AG04449 (cell line): ENCODE data around the gene PCDHB3.

Source experiments
- CTCF ChIA-PET: fragments of 350-600 bp; formaldehyde crosslinking; extraction: SDS; loops from one replicate; lab custom pipeline; 2021; ENCODE audit warnings: antibody characterized with exemption; lab: Yijun Ruan, JAX
- POLR2A ChIA-PET: fragments of 400-600, 350-600 bp; formaldehyde crosslinking; extraction: SDS; loops from one replicate; lab custom pipeline; 2020; ENCODE audit warnings: antibody characterized with exemption, inconsistent platforms; lab: Yijun Ruan, JAX
- DNase-seq: peaks from one replicate; pipeline ENCODE4 v3.0.0-alpha.2; 2010; ENCODE audit warnings: low read depth, low spot score
- H3K4me3 ChIP-seq: 2 replicates; pipeline ENCODE4 v1.5.1; 2011; ENCODE audit warnings: low read depth, mild to moderate bottlenecking, control low read depth, low read length
- TF ChIP-seq, protein P1 (sequence below): IDR thresholded peaks from one replicate; pipeline ENCODE4 v1.5.1; 2011; ENCODE audit warnings: mild to moderate bottlenecking, moderate library complexity, low read length, control low read depth, inconsistent platforms; ENCODE audit not compliant: insufficient read depth; ENCODE audit errors: missing control alignments

Gene PCDHB3

GRCh38 chr5:141100243-141100805 lies at the start of gene PCDHB3:
PCDHB3 (plus strand) TSS chr5:141100473; CDS start chr5:141100650, 177 bp downstream.
- ChIA-PET CTCF (no interaction called here), POLR2A (no interaction called here)
- H3K4me3 ChIP-seq, result no peak within 1 kb of the TSS
- TF ChIP-seq, protein P1, sequence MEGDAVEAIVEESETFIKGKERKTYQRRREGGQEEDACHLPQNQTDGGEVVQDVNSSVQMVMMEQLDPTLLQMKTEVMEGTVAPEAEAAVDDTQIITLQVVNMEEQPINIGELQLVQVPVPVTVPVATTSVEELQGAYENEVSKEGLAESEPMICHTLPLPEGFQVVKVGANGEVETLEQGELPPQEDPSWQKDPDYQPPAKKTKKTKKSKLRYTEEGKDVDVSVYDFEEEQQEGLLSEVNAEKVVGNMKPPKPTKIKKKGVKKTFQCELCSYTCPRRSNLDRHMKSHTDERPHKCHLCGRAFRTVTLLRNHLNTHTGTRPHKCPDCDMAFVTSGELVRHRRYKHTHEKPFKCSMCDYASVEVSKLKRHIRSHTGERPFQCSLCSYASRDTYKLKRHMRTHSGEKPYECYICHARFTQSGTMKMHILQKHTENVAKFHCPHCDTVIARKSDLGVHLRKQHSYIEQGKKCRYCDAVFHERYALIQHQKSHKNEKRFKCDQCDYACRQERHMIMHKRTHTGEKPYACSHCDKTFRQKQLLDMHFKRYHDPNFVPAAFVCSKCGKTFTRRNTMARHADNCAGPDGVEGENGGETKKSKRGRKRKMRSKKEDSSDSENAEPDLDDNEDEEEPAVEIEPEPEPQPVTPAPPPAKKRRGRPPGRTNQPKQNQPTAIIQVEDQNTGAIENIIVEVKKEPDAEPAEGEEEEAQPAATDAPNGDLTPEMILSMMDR, result no peak
- no peak for DNase-seq

DNA sequence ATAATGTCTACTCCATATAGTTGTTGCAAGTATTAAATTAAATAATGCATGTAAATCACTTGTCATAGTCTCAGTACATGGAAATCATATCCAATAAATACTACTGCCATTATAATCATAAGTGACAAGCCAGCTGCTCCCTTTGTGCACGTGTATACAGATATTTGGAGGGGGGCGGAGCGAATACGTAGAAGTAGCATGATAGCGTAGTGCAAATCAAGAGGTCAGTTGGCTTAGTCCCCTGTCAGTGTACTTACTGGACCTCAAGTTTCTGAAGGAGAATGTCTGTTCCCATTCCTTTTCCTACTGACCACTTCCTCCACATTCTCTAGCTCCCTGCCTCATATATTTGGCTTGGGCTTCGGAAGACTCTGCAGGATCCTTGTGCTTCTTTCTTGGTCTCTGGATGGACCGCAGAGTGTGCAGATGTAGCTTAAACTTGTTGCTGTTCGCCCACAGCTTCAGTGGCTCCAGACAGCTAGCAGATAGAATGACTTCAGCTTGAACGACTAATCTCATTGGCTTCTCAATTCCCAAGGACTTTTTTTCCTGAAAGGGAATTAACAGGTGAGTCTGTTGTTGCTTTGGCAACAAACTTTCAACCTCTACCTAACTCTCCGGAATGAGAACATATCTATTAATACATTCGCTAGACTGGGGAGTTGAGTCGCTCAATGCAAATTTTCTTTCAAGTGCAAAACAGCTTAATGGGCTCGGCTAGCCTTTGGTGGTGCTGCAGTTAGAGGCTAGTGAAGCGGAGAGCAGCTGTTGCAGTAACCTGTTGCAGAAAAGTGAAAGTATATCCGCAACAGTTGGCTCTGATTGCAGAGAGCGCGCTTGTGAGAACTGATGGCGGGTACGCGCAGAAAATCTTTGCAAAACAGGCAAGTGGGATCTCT lies 49.4 kb upstream of the PCDHB3 start, which contains the start of gene PCDHB1:
Gene PCDHB1, plus strand, starts transcription at position 753 of the 899 bp plus-strand sequence. Its CDS starts 97 bp downstream, at position 850.
- ChIA-PET POLR2A (no interaction called here), CTCF (no interaction called here)
- TF ChIP-seq, protein P1, result no peak
- H3K4me3 ChIP-seq, result no peak within 1 kb of the TSS; the same call in 1 of the 2 replicates
- DNase-seq, result no peak

DNA sequence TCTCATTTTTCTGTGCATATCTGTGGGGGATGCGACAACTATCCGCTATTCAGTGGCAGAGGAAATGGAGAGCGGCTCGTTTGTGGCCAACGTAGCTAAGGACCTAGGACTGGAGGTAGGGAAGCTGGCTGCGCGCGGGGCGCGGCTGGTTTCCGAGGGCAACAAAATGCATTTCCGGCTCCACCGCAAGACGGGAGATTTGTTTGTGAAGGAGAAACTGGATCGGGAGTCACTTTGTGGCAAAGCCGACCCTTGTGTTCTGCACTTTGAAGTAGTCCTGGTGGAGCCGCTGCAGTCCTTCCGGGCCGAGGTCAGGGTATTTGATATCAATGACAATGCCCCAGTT lies 48.8 kb upstream of the PCDHB3 start:
- ChIA-PET POLR2A (no interaction called here), CTCF (no interaction called here)
- no peak overlapping the region; the same call in 1 of the 2 replicates for H3K4me3 ChIP-seq
- no peak for DNase-seq
- TF ChIP-seq, protein P1, result no peak

- DNase-seq, result no peak
- TF ChIP-seq, protein P1, result no peak
- CTCF ChIA-PET, result no interaction called here
- POLR2A ChIA-PET, result no interaction called here
- no peak overlapping the region for H3K4me3 ChIP-seq
Measured at GRCh38 chr5:141077826-141078225, 22.4 kb upstream of the PCDHB3 start.

GRCh38 chr5:141082228-141082627 lies 18.0 kb upstream of the PCDHB3 start:
- POLR2A ChIA-PET, result no interaction called here
- TF ChIP-seq, protein P1, result no peak
- H3K4me3 ChIP-seq, result no peak overlapping the region
- no peak for DNase-seq
- CTCF ChIA-PET, result no interaction called here

DNA sequence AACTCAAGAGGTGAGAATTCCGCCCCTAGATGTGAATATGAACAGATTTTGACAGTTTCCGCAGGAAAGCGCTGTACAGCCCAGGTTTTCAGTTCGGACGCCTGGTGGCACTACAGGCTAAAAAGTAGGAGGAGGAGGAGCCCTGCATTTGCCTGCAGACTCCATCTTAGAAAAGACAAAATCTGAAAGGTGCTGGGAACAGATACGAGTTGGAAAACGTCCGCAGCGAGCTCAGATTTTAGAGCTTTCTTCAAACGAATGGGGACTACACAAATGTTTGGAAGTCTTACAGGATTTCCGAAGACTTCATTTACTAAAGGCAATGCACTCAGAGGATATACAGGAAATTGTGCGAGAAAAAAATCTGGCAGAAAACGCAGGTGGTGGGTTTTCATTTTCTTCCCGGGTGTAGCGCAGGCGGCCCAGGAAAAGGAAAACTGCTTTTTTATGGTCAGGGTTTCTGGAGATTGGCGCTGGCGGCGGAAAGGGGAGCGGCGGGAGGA lies 15.7 kb upstream of the PCDHB3 start:
- TF ChIP-seq, protein P1, result peak; percentile 14
- H3K4me3 ChIP-seq, result peak overlapping the region; percentile 40
- POLR2A ChIA-PET, result no interaction called here
- CTCF ChIA-PET, result interaction anchor here (0.5 to 1.0 kb wide), 2 partner anchors 175 to 480 kb away, joined by 3 read pairs; no protein-coding TSS in a partner anchor
- DNase-seq, result no peak
